SIG-M5 (cell line): ENCODE results near the gene ZNF502.

Experiments
- DNase-seq: peaks from one replicate; lab custom pipeline; 2025; lab: John Stamatoyannopoulos, UW

Gene ZNF502

DNA sequence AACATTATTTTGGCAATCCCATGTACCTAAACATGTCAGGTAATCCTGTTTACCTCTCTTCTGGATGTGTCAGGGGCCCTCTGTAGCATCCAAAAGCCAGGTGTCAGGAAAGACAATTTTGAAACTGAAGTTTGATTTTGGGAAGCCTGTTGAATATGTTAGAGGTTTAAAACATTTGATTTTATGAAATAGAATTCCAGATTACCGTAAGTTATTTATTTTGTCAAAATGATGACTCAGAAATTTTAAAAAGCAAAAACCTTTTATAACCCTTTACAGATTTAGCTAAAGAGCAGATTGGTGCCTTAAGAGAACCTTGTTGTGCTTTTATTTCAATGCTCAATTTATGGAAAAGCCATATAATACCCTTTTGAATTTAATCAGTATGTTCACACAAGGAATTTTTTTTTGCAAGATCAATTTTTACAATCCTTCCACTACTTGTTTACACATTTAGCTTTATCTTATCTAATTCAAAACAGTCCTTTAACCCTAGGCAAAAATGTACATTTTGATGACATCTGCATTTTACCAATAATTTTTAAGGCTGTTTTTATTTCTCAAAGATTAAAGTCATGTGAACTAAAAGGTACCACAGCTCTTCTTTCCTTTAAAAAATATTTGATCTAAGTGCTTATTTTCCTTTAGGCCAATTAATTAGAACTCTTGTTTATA is 59.1 kb downstream of the ZNF502 start:
- DNase-seq: no peak

DNA sequence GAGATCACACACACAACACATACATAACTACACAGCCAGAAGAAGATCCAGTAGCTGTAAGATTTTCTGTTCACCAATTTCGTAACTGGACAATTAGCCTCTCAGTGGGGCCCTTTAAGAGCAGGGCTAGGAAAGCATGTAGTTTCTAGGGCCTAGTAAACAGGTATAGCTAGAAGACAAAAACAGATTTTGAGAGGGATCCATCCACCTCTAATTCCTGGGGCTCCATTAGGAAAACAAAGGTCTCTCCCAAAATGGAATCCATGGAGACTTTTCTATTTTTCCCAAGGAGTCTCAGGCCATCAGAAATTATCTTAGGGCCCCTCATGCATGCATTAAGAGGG is 59.6 kb downstream of the ZNF502 start:
- no peak for DNase-seq
